Liver (tissue), 3 donors: Measurements from ENCODE around the gene AHCY.
"Not testable (repeated sequence)": the region's sequence is repeated elsewhere in the genome, so short reads cannot be mapped to it uniquely, and the experiment has no call there.

Experiments used
- ATF3 ChIP-seq: IDR thresholded peaks from 2 replicates; pipeline ENCODE4 v1.6.1; 2016; ENCODE audit warnings: antibody characterized with exemption
- CTCF ChIP-seq: fragments of 150-350 bp; IDR thresholded peaks from 2 replicates; pipeline ENCODE4 v1.5.1; 2017; ENCODE audit warnings: improper control_type of control experiment, low read depth, low read length; ENCODE audit not compliant: missing input control
- EGR1 ChIP-seq, 2 donors: IDR thresholded peaks; 2 replicates each; pipeline ENCODE4 v1.6.1; 2016 to 2018; ENCODE audit warnings: antibody characterized with exemption in 2 of 2, low read depth in 2 of 2
- GABPA ChIP-seq, 2 donors: IDR thresholded peaks in 1 of 2; conservative IDR thresholded peaks in 1 of 2; 2 replicates each; pipeline ENCODE4 v1.6.1; 2016; ENCODE audit warnings: antibody characterized with exemption in 2 of 2, mild to moderate bottlenecking in 1 of 2, moderate library complexity in 1 of 2
- JUND ChIP-seq, 2 donors: IDR thresholded peaks; 2 replicates each; pipeline ENCODE4 v1.6.1; 2016; ENCODE audit warnings: antibody characterized with exemption in 2 of 2
- MAX ChIP-seq: IDR thresholded peaks from 2 replicates; pipeline ENCODE4 v1.6.1; 2016; ENCODE audit warnings: antibody characterized with exemption
- NR2F2 ChIP-seq: IDR thresholded peaks from 2 replicates; pipeline ENCODE4 v1.6.1; 2016; ENCODE audit warnings: antibody characterized with exemption
- RAD21 ChIP-seq, 2 donors: IDR thresholded peaks; 2 replicates each; pipeline ENCODE4 v1.6.1; 2016; ENCODE audit warnings: antibody characterized with exemption in 2 of 2, mild to moderate bottlenecking in 2 of 2
- REST ChIP-seq: IDR thresholded peaks from 2 replicates; pipeline ENCODE4 v1.6.1; 2016; ENCODE audit warnings: antibody characterized with exemption, mild to moderate bottlenecking
- TAF1 ChIP-seq: conservative IDR thresholded peaks from 2 replicates; pipeline ENCODE4 v1.6.1; 2016; ENCODE audit warnings: antibody characterized with exemption, mild to moderate bottlenecking
- YY1 ChIP-seq: IDR thresholded peaks from 2 replicates; pipeline ENCODE4 v1.6.1; 2016; ENCODE audit warnings: antibody characterized with exemption, mild to moderate bottlenecking
- donor health status: healthy.
- donor health status: healthy.

- TF ChIP-seq CTCF; TAF1; YY1; JUND (IDR thresholded peaks at IDR 0.05); RAD21 (IDR thresholded peaks at IDR 0.05); ATF3; GABPA (IDR thresholded peaks at IDR 0.05 in 1 of 2, conservative IDR thresholded peaks at IDR 0.05 in 1 of 2); MAX; REST; EGR1 (IDR thresholded peaks at IDR 0.05; ENCODE audit: low read depth in 2 of 2); NR2F2: not testable (repeated sequence)
These were observed 39.7 kb downstream of the AHCY start for GRCh38 chr20:34263468-34263867.
